K562 (cell line): ENCODE data around the gene EXD2. TPM values are rescaled to one million over a fixed set of nuclear protein-coding genes. Genes with fewer than 3 reads are reported as not detected.

ENCODE experiments used
- AFF4 ChIP-seq: sonication (generic); formaldehyde crosslinking; IDR thresholded peaks from 2 replicates; pipeline ENCODE4 v1.8.0; 2023; ENCODE audit warnings: mild to moderate bottlenecking, missing genetic modification reagents
- CCNT2 ChIP-seq: IDR thresholded peaks from 2 replicates; pipeline ENCODE4 v1.6.1; 2011; ENCODE audit warnings: borderline replicate concordance, low read depth, mild to moderate bottlenecking, moderate library complexity, mixed read lengths, low read length; ENCODE audit not compliant: insufficient read length; ENCODE audit errors: extremely low read depth
- DLX4 ChIP-seq: fragments of 250-450 bp; sonication (Bioruptor Pico); IDR thresholded peaks from 2 replicates; pipeline ENCODE4 v1.6.1; 2021; ENCODE audit warnings: mild to moderate bottlenecking
- E2F6 ChIP-seq, 2 experiments: IDR thresholded peaks; 2 replicates each; pipeline ENCODE4 v1.6.1; 2011; ENCODE audit warnings: borderline replicate concordance in 1 of 2, control low read depth in 1 of 2, low read depth in 1 of 2, low read length in 1 of 2, mild to moderate bottlenecking in 1 of 2, mixed read lengths in 1 of 2, moderate library complexity in 1 of 2; ENCODE audit not compliant: insufficient read depth in 1 of 2, insufficient read length in 1 of 2, poor library complexity in 1 of 2, severe bottlenecking in 1 of 2; ENCODE audit errors: extremely low read depth in 1 of 2
- FOXP1 ChIP-seq: sonication (generic); formaldehyde crosslinking; IDR thresholded peaks from 2 replicates; pipeline ENCODE4 v1.8.0; 2022; ENCODE audit warnings: mild to moderate bottlenecking, missing genetic modification reagents
- GATAD2B ChIP-seq: fragments of 450-650 bp; IDR thresholded peaks from 2 replicates; pipeline ENCODE4 v1.6.1; 2017; ENCODE audit warnings: mild to moderate bottlenecking, borderline replicate concordance
- HNRNPK ChIP-seq: fragments of 200-400 bp; formaldehyde crosslinking; IDR thresholded peaks from one replicate; pipeline ENCODE4 v1.6.1; 2018; ENCODE audit warnings: mild to moderate bottlenecking, low read depth, low read length; ENCODE audit not compliant: poor library complexity, severe bottlenecking
- ID3 ChIP-seq, 2 experiments: fragments of 250-450 bp in 1 of 2; fragments of 450-650 bp in 1 of 2; sonication (Bioruptor Pico) in 1 of 2; IDR thresholded peaks; 2 replicates each; pipeline versions ENCODE4 v1.6.1 to v1.8.0; 2016 to 2021; ENCODE audit warnings: mild to moderate bottlenecking in 2 of 2, moderate library complexity in 2 of 2, missing compliant biosample characterization in 1 of 2, missing genetic modification characterization in 1 of 2
- IRF1 ChIP-seq: sonication (generic); formaldehyde crosslinking; IDR thresholded peaks from 2 replicates; pipeline ENCODE4 v1.8.0; 2022; ENCODE audit warnings: missing genetic modification reagents, mild to moderate bottlenecking, borderline replicate concordance
- IRF2 ChIP-seq: sonication (generic); formaldehyde crosslinking; IDR thresholded peaks from 2 replicates; pipeline ENCODE4 v1.8.1; 2022; ENCODE audit warnings: mild to moderate bottlenecking, missing genetic modification reagents
- PHF8 ChIP-seq: fragments of 200-600 bp; sonication (generic); IDR thresholded peaks from 2 replicates; pipeline ENCODE4 v1.6.1; 2012; ENCODE audit warnings: mixed run types, mild to moderate bottlenecking, inconsistent platforms, low read length, moderate library complexity, borderline replicate concordance
- POLR2H ChIP-seq: IDR thresholded peaks from 2 replicates; pipeline ENCODE4 v1.6.1; 2016; ENCODE audit warnings: missing genetic modification characterization, low read depth, mild to moderate bottlenecking, control low read depth, missing compliant biosample characterization, moderate library complexity
- PPARD ChIP-seq: fragments of 250-450 bp; sonication (Bioruptor Pico); IDR thresholded peaks from 2 replicates; pipeline ENCODE4 v1.8.0; 2022; ENCODE audit warnings: inconsistent platforms, mild to moderate bottlenecking, moderate library complexity
- RBM22 ChIP-seq: fragments of 200-400 bp; formaldehyde crosslinking; IDR thresholded peaks from 2 replicates; pipeline ENCODE4 v1.6.1; 2018; ENCODE audit warnings: low read length, low read depth; ENCODE audit not compliant: poor library complexity, severe bottlenecking
- RCOR1 ChIP-seq, 2 experiments: IDR thresholded peaks; 2 replicates each; pipeline ENCODE4 v1.6.1; 2012; ENCODE audit warnings: low read depth in 2 of 2, low read length in 2 of 2, borderline replicate concordance in 1 of 2, improper control_type of control experiment in 1 of 2
- ZBTB7A ChIP-seq: IDR thresholded peaks from 2 replicates; pipeline ENCODE4 v1.6.1; 2011; ENCODE audit warnings: low read depth, mild to moderate bottlenecking, low read length, moderate library complexity, borderline replicate concordance; ENCODE audit not compliant: control insufficient read depth
- ZNF175 ChIP-seq: fragments of 200-800 bp; sonication (Bioruptor generic); IDR thresholded peaks from 2 replicates; pipeline ENCODE4 v1.6.1; 2016; ENCODE audit warnings: low read depth, mild to moderate bottlenecking, missing genetic modification characterization, missing compliant biosample characterization
- ZNF274 ChIP-seq: IDR thresholded peaks from 2 replicates; pipeline ENCODE4 v1.6.1; 2011; ENCODE audit warnings: low read depth, mild to moderate bottlenecking, low read length, moderate library complexity, borderline replicate concordance
- polyA plus RNA-seq, 8 experiments: library from polyadenylated mRNA; depleted of rRNA in 4 of 8; stranded (reverse) in 5 of 8; unstranded in 3 of 8; fragments of >200 nt; fragmentation: Nextera tagmentation in 2 of 8; fragmentation: Illumina TruSeq in 1 of 8; extraction: Ambion mirVana in 2 of 8; extraction: Trizol in 1 of 8; gene quantifications; 2 replicates each; pipeline versions ENCODE4 v1.2.1 to v1.2.3, GENCODE V29; 2011 to 2014; ENCODE audit warnings: inconsistent platforms in 1 of 8, missing spikeins in 1 of 8
- total RNA-seq, 7 experiments: library from RNA; depleted of rRNA in 6 of 7; stranded (reverse); fragments of >200 nt in 6 of 7; fragmentation: Illumina TruSeq in 2 of 7; extraction: Trizol in 2 of 7; gene quantifications; 2 replicates each; pipeline versions ENCODE4 v1.2.1 to v1.2.3, GENCODE V29; 2011 to 2021; ENCODE audit warnings: low replicate concordance in 1 of 7

EXD2 gene
- total and polyA plus RNA-seq, 9 of the 15 experiments (the other 6 are each of a cell fraction or from before 2014, with no cell fraction given), result 1.6 to 7.5 (median 3.7) TPM

- TF ChIP-seq DLX4 (CRISPR knock-in tag), result no peak
- no peak for TF ChIP-seq IRF1 (CRISPR knock-in tag)
- TF ChIP-seq POLR2H (tag), result no peak
- TF ChIP-seq RCOR1 (IDR thresholded peaks at IDR 0.05; ENCODE audit: borderline replicate concordance in 1 of 2, low read depth in 2 of 2, low read length in 2 of 2), result 0 out of 4 replicates have a peak, but pooled peaks of 1 of the 2 experiments have one; percentile 50
- TF ChIP-seq ZNF175 (CRISPR knock-in tag), result no peak
- TF ChIP-seq PPARD, result no peak
- 0 out of 2 replicates have a peak, but pooled peaks have one; percentile 43 for TF ChIP-seq AFF4
- peak; percentile 88 for TF ChIP-seq PHF8
- no peak for TF ChIP-seq HNRNPK
- TF ChIP-seq E2F6 (IDR thresholded peaks at IDR 0.05; ENCODE audit: borderline replicate concordance in 1 of 2, extremely low read depth in 1 of 2, insufficient read depth in 1 of 2, insufficient read length in 1 of 2, low read depth in 1 of 2, low read length in 1 of 2, poor library complexity in 1 of 2, severe bottlenecking in 1 of 2), result no peak
- no peak for TF ChIP-seq ID3 (CRISPR knock-in tag; IDR thresholded peaks at IDR 0.05)
- no peak for TF ChIP-seq ID3 (tag; IDR thresholded peaks at IDR 0.05)
- TF ChIP-seq RBM22, result peak; percentile 36
- TF ChIP-seq ZBTB7A, result peak; percentile 99
- 0 out of 2 replicates have a peak, but pooled peaks have one; percentile 53 for TF ChIP-seq GATAD2B
- peak; percentile 33; the same call in 1 of the 2 replicates for TF ChIP-seq FOXP1
- TF ChIP-seq ZNF274, result no peak
- peak; percentile 80 for TF ChIP-seq CCNT2
- no peak for TF ChIP-seq IRF2 (CRISPR knock-in tag)
Measured at GRCh38 chr14:69151458-69152180, 39.7 kb upstream of the EXD2 start (continued).
